AG20443 (cell line): ENCODE measurements around the gene KHK.

ENCODE experiments used
- DNase-seq: peaks from one replicate; pipeline ENCODE4 v3.0.0; 2012; ENCODE audit warnings: low spot score, mixed read lengths

The KHK gene

GRCh38 chr2:27082773-27083409 lies 3.7 kb upstream of the KHK start:
- DNase-seq = no peak

- no peak for DNase-seq
Measured at GRCh38 chr2:27083410-27084296, 2.9 kb upstream of the KHK start.

- DNase-seq = no peak
Measured at GRCh38 chr2:27084297-27085061, 2.1 kb upstream of the KHK start.

GRCh38 chr2:27085062-27085672 lies 1.4 kb upstream of the KHK start:
- no peak for DNase-seq

- peak; percentile 80 for DNase-seq
Measured at GRCh38 chr2:27085673-27086089, 891 bp upstream of the KHK start.

- DNase-seq = peak; percentile 98
Measured at GRCh38 chr2:27086090-27086723, 365 bp upstream of the KHK start.

GRCh38 chr2:27087823-27088410 lies 1.3 kb downstream of the KHK start:
- no peak for DNase-seq

- DNase-seq = no peak
Measured at GRCh38 chr2:27088634-27089033, 2.1 kb downstream of the KHK start.

GRCh38 chr2:27089111-27089954 lies 2.8 kb downstream of the KHK start:
- no peak for DNase-seq

GRCh38 chr2:27091746-27092695 lies 5.4 kb downstream of the KHK start:
- no peak for DNase-seq

GRCh38 chr2:27092696-27093429 lies 6.3 kb downstream of the KHK start:
- DNase-seq = no peak

- no peak for DNase-seq
Measured at GRCh38 chr2:27093430-27094352, 7.1 kb downstream of the KHK start.

- DNase-seq = no peak
Measured at GRCh38 chr2:27094353-27094984, 7.9 kb downstream of the KHK start.

GRCh38 chr2:27095427-27095744 lies 8.8 kb downstream of the KHK start:
- DNase-seq = no peak

GRCh38 chr2:27095745-27096651 lies 9.4 kb downstream of the KHK start:
- peak; percentile 85 for DNase-seq

- no peak for DNase-seq
Measured at GRCh38 chr2:27096748-27097297, 10.3 kb downstream of the KHK start.
